Stimulated activated CD4-positive, alpha-beta T cell treated with anti-CD3 and anti-CD28 coated beads, Interleukin-4, amount 100 ng/mL, for 48 hours (primary cell): ENCODE results near the gene CALCOCO1.

Experiments
- DNase-seq, 2 donors: peaks; one replicate each; pipeline ENCODE4 v3.0.0-alpha.2; 2020; ENCODE audit warnings: low read depth in 2 of 2

CALCOCO1 gene

DNA sequence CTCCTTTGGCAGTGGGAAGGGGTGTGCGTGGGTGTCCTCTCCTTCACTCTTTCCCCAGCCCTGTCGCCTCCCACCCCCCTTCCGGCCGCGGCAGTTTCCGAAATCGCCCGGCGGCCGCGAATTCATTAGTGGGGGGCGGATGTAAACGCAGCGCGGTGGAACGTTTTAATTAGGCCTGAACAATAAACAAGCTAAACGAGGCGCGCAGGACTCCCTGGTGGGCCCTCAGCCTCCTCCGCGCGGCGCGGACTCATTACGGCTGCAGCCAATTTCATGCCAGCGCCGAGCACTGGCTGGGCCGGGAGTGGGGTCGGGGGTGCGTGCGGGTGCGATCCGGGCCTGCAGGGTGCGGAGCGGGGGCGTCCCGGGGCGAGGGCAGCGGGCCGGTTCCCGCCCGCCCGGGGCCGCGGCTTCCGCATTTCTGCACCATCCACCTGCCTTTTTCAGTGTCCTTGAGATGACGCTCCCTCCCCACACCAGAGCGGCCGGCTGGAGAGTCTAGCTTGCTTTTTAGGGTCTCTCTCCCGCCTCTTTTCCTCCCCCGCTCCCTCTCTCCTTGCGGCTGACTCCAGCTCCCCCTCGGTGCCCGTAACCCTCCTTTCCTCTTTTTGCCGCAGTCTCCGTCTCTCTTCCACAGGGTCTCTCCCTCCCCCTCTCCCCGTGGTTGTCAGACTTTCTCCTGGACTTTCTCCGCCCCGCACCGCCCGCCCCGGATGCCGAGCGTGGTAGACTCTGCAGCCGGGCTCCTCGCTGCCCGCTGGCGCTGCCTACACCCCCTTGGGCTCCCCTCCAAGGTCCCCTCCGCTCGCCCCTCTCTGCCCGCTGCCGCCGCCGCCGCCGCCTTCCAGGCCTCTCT is 24.3 kb upstream of the CALCOCO1 start, which contains the start of gene CISTR:
Gene CISTR (minus strand): TSS at position 644 of the 856 bp plus-strand sequence.
- no peak for DNase-seq

DNA sequence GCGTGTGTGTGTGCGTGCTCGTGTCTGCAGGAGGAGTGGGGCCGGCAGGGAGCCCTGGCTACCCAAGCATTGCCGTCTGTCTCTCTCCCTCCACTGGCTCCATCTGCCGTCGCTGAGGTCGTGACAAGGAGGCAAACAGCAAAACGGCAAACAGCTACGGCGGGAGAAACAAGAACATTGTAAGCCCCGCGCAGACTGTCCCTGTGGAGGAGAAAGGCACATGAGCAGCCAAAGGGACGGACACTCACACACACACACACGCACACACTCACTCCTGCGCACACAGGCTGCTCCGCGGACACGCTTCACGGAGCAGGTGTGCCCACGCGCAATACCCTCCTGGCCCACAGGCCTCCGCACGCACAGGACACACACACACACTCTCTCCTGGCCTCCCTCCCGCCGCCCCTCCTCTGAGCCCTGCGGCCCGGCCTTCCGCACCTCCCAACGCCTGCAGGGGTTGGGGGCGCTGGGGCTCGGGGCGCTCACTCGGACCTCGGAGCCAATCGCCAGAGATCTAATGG is 23.6 kb upstream of the CALCOCO1 start:
- no peak for DNase-seq

DNA sequence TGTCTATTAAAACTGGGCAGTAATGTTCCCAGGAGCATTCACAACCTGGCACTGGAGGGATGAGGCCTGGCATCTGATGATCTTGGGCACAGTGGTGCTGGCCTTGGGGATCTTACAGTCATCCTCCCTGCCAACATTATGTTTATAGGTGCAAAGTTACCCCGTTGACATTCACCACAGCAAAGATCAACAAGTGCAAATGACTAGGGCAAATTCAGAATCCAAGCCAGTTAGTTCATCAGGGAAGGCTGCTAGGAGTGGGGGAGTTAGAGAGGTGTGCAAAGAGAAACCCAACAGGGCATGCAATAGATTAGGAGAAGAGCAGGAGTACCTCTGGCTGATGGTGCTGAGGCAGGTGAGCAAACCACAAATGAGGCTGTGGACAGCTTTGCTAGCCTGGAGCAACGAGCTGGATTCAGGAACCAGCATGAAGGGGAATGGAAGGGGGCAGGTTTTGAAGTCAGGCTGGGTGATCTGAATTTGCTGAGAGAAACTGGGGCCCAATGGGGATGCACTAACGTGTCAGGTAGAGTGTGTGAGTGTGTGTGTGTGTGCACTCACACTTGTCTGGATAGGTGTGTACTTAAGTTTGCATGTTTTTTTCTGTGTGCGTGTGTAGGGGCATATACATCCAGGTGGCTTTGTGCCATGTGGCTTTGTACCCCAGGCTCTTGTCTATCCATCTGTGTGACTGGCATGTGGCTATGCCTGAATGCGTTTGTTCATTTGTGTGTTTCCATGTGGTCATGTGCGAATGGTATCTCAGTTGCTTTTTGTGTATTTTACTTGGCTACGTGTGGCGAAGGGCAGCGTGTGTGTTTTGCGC is 22.9 kb upstream of the CALCOCO1 start:
- DNase-seq: no peak

DNA sequence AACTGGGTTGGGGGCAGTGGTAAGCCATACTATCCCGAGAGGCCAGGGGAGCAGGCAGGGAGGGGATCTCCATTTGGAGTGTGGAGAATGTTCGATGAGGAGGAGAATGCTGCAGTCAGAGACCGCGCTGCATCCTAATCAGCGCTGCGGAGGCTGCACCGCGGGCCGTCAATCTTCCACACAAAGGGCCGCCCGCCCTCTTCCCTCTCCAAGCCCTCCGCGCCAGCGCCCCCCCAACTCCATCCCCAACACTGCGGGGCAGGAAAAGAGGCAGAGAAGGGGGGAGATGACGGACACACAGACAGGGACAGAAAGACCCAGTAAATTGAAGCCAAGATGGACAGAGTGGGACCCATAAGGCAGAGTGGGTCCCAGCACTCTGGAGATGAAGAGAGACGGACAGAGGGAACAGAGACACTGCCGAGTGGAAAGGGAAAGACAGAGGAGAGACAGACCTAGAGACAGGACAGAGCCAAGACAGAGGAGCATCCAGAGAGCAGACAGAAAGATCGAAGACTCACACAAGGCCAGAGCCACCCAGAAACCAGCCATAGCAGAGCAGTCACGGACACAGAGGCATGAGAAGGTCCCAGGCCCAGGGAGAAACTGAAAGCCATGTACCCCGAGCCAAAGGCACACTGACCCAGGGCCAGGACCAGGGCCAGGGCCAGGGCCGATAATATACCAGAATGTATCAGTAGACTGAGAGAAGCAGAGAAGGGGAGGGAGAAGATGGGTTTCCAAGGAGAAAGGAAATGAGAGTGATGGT is 21.0 kb upstream of the CALCOCO1 start:
- no peak for DNase-seq

DNA sequence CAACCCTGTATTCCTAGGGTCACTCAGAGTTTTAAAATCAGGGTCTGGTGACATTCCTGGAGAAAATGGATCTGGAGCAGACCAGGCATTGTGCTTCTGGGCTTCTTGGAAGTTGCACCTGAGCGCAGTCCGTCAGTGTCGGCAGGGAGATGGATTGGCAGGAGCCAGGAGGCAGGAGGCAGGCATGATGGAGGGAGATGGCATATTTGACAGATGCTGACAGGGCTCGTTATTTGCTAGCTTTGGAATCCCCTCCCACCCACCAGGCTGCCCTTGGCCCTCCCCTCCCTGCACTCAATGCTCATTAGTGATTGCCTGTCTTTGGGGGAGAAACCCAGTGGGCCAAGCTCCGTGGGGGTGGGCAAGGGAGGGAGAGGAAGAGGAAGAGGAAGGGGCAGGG is 19.8 kb upstream of the CALCOCO1 start:
- DNase-seq: no peak

DNA sequence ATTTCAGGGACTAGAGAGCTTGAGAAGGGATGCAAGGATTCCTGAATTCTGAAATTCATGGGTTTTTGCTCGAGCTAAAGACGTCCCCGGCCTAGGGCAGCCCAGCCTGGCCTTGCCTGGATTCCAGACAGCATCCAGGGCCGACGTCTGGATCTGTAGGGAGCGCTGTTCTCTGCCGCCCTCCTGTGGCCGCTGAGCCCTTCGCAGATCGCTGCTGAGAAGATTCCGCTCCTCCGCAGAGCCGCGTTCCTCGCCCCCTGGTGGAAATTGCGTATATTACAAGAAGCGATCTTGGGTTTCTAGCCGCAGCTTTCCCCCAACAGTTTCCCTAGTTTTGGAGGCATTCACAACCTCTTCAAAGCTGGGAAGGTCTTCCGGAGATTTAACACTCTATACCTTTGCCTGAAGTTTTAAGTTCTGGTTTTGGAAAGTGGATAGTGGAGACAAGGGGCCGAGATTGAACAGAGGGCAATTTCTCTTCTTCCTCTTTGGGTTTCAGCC is 19.4 kb upstream of the CALCOCO1 start:
- peak; percentile 81 to 84 for DNase-seq

DNA sequence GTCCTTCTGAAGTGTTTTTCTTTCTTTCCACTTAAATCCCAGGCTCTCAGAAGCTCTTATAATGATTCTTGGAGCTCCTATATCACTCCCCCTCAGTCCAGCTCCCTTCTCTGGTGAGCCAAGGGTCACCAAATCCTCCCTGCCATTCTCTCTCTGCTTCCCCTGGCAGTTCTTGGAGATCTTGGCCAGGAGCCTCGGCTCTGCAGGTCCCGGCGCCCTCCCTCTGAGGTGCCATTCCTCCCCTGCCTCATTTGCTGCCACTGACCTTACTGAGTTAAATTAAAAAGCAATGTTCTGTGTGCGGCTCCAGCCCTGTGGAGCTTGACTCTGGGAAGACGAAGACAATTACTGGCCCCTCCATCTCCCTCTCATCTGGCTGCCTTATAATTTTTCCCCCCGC is 17.5 kb upstream of the CALCOCO1 start:
- DNase-seq: no peak

DNA sequence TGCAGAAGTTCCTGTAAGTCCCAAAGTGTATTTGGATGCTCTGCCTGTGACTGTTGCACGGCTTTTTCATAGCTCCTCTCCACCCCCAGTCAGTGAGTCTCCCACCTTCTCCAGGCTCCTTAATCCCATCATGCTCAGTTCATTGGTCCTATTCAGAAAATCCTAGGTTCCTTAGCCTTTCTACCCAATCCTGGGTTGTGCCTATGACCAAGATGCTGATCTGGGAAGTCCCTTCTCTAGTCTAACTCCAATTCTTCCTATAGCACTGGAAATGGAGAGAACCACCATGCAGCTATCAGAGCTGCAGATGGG is 16.8 kb upstream of the CALCOCO1 start:
- no peak for DNase-seq

DNA sequence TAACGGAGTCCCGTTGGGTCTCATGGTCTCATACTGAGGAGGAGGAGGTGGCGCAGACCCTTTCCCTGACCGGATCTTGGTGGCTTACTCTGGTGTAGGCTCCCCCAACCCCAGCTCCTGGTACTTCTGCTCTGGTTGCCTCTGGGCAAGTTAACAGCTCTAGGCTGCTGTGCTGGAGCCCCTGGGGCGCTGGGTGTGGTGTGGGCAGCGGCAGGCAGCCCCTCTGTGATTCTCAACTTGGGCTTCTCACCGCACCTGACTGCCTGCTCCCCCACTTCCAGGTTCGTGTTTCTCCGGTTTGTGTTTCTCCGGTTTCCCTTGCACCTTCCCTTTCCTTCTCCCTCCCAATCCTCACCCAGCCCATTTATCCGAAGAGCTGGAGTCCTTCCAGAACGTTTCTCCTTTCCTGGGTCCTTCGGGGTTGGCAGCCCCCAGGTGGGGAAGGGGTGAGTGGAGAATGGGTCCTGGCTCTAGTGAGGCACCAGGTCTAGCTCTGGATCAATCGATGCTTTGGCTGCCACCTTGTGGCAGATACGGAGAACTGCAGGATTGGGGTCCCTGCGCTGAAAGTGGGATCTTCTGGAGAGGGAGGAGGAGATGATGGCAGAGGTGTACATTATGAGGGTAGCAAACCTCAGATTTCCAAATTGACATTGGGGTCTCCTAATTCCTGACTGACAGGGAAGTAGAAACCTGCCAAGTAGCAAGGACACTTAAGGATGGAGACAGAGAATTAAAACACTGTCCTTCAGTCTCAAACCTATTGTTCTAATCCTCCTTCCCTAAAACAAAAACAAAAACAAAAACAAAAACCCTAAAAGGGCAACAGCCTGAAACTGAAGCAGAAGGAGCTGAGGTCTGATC is 16.2 kb upstream of the CALCOCO1 start:
- peak; percentile 34 to 37 for DNase-seq

DNA sequence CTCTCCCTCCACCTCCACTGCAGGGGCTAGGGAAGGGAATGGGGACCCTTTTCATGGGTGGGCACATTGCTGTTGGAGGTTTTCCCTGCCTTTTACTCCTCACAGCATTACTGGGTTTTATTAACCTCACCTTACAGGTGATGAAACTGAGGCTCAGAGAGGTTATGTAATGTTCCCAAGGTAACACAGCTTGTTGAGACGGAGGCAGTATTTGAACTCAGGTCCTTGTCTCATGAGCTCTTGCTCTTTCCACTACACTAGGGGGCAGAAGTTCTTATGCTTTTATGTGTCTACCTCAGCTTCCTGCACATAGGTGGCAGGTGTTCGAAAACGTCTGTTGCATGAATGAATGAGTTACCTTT is 12.9 kb upstream of the CALCOCO1 start:
- DNase-seq: no peak

DNA sequence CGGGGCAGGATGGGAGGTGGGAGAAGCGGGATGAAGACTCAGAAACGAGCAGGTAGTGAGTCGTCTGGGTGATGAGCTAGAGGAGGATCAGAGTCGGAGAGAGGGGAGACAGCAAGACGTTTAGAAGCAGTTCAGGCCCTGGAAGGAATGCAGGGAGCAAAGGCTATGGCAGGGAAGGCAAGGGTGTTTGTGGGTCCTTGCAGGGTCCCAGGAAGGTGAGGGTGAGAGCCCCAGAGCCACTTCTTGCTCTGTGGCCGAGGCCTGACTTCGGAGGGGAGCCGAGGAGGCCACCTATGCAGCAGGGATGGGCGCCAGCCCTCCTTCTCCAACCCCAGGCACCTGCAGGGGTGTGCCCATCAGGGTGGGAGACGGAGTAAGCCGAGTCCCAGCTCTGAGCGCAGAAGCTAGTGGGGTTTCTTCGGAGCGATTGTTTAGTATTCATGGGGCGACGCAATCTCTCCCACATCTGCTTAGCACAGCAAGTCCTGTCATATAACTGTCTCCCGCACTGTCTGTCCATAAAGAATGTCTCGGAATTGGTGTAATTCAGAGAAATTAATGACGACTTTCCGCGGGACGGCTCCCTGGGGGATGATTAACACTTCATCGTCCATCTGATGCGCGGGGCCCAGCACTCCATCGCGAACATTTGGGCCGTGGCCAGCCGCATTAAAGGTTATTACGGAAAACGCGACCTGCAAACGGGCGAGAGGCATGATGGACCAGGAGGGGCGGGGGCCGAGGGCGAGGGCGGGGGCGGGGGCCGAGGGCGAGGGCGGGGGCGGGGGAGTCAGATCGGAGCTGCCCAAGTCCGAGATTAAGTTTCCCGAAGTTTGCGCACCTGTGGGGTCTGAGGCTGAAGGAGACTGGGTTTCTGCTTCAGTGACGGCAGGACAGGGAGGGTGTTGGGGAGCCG is 12.2 kb upstream of the CALCOCO1 start:
- DNase-seq: no peak

DNA sequence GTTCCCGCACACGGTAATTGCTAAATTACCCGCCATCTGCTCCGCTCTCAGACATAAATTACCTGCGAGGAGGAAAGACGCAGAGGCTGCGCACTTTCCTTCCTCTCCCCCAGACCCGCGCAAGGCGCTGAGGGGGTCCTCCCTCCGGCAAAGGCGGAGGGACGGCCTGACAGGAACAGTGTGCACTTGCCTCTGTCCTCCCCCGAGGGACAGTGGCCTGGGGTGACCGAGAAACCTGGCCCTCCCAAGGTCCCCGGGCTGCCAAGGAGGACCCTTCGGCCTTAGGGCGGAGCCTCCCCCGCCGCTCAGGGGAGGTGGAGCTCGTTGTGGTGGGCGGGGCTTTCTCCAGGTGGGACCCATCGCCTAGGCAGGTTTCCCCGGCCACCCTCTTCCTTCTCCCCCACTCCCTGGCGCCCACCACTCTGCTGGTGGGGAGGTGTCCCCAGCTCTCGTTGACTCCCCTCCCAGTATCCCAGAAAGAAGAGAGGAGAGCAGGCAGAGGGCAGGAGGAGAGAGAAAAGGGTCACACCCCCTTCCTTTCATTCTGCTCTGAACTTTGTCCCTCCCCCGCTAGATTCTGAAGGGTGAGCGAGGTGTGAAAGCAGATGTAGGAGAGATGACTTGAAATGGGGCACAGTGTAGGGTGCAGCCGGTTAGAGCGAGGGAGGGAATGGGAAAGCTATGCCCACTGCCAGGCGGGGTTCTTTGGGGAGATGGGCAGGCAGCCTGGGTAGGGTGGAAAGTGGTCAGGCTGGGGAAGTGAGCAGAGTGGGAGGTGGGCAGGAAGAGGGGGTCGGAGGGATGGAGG is 11.4 kb upstream of the CALCOCO1 start:
- no peak for DNase-seq

DNA sequence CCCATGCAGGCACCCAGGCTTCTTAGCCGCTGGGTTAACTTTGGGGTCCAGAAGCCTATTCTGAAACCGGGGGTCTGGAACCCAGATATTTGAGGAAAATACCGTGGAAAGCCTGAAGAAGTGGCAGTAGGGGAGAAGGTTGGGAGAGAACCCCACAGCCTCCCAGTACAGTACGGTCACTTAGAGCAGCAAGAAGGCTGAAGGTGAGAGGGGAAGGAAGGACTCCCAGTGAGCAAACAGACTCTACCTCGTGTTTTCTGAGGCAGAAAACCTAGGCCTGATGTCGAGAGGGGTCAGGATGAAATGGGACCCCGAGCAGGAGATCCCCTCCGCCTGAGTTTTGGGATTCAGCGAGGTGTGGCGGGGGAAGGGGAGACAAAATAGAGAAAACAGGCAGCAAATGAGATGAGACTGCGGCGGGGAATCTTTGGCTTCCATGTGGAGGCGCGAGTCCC is 10.7 kb upstream of the CALCOCO1 start:
- DNase-seq: no peak

DNA sequence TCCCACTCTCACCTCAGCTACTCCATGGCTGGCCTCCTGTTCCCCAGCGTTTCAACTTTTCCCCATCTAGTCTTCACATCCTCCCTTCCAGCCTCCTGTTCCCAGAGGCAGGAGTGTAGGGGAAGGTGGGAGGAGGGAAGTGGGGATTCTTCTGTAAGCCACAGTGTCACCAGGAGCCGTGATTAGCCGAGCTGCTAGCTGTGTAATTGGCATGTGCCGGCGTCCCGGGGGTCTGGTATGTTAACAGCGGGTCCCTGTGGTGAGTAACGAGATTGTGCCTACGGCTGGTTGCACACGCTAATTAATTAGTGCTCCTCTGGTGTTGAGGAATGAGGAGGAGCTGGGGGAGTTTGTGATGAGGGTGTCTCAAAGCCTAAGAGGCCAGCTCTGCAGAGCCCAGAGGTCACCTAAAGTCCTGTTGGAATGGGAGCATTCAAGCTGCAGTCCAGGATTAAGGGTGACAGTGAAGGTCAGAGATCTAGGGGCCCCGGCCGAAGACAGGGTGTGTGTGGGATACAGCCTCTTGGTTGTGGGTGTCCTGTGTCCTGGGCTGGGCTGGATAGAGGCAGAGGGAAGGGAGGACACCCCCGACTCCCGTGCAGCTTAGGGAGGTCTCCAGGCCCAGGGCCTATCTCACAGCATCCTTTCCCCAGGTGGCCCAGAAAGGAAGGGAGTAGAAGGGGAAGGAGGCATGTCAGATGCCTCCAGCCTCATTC is 10.0 kb upstream of the CALCOCO1 start:
- no peak for DNase-seq

DNA sequence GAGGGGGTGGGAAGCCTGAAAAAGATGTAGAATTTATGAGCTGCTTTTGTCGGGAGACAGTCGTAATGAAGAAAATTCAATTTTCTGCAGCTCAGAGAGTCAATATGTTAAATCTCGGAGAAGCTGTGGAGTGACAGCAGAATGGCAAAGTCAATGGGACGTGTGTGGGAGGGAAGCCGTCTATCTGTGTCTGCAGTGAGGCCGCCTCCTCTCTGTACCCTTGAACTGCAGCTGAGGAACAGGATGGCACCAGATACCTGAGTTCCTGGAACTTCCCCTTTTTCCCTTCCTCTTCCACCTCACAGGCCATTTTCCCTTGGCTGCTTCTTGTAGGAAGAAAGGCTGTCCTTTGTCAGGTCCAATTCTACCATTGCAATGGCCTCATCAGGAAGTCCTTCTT is 9.3 kb upstream of the CALCOCO1 start:
- DNase-seq: no peak

DNA sequence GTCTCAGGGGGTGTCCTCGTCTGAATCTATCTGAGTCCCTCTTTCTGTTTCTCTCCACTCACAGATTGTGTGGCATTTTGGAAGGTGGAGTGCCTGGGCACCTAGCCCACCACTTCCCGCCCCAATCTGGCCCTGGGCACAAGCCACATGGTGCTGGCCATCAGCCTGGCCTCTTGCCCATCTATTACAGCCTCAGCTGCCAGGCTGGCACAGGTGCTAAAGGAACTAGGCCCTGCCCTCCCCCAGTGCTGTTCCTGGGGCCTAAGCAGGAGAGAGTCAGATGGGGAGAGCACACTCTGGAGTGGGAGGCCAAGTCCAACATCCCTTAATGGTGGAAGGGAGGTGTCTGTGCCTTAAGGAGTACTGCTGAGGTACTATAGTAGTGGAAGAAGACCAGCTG is 8.3 kb upstream of the CALCOCO1 start:
- DNase-seq: no peak

DNA sequence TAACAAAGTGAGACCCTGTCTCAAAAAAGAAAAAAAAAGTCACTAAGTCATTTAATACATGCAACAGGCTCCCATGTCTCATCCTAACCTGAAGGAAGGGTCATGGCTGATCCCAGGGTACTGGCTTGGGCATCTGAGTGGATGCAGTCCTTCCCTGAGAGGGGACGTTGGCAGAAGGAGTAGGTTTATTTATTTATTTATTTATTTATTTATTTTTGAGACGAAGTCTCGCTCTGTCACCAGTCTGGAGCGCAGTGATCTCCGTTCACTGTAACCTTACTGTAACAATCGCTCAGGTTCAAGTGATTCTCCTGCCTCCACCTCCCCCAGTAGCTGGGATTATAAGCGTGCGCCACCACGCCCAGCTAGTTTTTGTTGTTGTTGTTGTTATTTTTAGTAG is 7.2 kb upstream of the CALCOCO1 start:
- no peak for DNase-seq

DNA sequence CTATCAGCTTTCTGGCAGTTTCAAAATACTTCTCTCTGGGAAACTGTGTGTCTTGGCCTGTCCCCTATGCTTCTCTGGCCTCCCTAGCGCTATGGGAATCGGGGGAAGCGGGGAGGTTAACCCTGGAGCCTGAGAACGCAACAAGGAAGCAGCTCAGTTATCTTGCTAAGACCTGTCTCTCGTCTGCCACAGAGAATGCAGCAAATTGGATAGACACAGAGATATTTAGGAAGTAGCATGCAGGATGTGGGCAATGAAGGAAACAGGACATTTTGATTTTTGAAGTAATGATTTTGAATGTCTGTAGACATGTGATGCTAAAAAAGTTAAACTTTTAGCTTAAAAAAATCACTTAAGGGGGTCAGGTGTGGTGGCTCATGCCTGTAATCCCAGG is 6.6 kb upstream of the CALCOCO1 start:
- DNase-seq: no peak
